Activated CD4-positive, CD25-positive, alpha-beta regulatory T cell treated with anti-CD3 and anti-CD28 coated beads, Interleukin-2, amount 50 U/mL, for 24 hours (primary cell): Measurements from ENCODE around the gene TNK2.

Experiments
- ATAC-seq, 2 donors: fragments of 150-1000 bp; cut with Tn5 transposase; one replicate each; pipeline ENCODE4 v1.10.0; 2021; ENCODE audit warnings: mild to moderate bottlenecking in 1 of 2, moderate library complexity in 1 of 2

The TNK2 gene

DNA sequence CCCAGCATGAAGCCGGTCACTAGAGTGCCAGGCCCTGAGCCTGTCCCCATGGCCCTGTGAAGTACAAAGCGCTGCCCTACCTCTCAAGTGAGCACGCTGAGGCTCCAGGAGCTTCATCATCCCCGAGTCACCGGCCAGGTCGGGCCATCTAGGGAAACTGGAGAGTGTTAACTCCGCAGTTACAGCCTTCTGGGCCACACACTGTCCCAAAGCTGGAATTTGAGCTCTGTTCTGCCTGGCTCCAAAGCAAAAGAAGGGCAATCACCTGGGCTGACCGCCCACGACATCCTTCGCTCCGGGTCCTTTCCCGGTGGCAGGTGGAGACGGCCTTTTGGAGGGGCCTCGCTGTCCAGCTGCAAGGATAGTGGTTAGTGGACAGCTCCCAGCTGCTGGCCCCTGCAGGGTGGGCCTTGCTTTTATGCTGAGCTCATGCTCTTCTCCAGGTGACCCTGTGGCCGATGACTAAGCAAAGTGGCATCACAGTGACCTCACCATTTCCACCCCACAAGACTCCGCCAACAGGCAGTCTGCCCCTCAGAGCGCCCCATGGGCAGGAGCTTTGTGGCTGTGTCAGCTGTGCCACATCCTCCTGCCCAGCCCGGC, 93.1 kb downstream of the TNK2 start:
- peak in 1 of 2 donors; percentile 24 for ATAC-seq

DNA sequence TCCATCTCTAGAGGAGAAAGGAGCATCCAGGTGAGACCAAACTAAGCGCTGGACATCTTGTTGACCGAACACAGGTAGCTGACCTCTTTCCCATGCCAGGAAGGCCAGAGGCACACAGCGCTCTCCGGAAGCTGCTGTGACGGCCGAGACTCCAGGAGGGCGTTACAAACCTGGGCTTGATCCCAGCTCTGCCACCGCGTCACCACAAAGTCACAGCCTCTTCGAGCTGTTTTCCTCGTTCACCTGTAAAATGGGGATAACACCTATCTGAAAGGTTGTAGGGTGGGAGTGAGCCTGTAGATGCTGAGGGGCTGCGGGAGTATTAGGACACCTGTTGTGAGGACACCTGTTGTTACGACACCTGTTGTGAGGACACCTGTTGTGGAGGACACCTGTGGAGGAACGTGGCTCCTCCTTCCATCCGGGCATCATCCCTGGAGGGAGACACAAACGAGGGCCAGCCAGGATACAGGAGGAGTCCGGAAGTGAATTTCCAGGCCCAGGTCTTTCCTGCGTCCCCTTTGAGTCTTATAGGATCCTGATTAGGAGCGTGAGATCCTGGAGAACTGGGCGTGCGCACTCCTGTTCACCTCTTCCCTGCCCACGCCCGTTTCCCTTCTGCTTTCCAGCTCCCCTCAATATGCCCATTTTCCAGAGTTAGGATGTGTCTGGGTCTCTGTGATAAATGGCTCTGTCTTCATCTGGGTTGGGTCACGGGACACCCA, 94.3 kb downstream of the TNK2 start:
- ATAC-seq = no peak
